HepG2 (cell line): ENCODE data around the gene NRG3. TPM values are rescaled to one million over a fixed set of nuclear protein-coding genes. Genes with fewer than 3 reads are reported as not detected.

Source experiments
- ATAC-seq: fragments of 200-7000 bp; cut with Tn5 transposase; 3 replicates; pipeline ENCODE4 v1.9.1; 2020; ENCODE audit warnings: mild to moderate bottlenecking, moderate library complexity
- BruUV-seq: library from RNA; stranded (reverse); fragments of 400-500 nt; replicated peaks from 2 replicates; lab custom pipeline; 2021; lab: Mats Ljungman, UMichigan
- CTCF ChIA-PET: fragments of 300-600 bp; formaldehyde crosslinking; extraction: SDS; loops from one replicate; lab custom pipeline; 2021; ENCODE audit warnings: low total read pairs, inconsistent platforms, low intra/inter-chr PET ratio; lab: Yijun Ruan, JAX
- POLR2A ChIA-PET: fragments of 350-600 bp; sonication (Branson Sonifier 250); formaldehyde crosslinking; loops from one replicate; lab custom pipeline; 2020; ENCODE audit warnings: antibody characterized with exemption, inconsistent platforms; lab: Yijun Ruan, JAX
- DNase-seq: peaks from one replicate; pipeline ENCODE4 v3.0.0-alpha.2; 2015; ENCODE audit warnings: low spot score
- FAIRE-seq: peaks from 3 replicates; lab custom pipeline; 2011; peaks lifted over from hg19 to GRCh38; lab: Jason Lieb, UNC
- H2AFZ ChIP-seq: one replicate; pipeline ENCODE4 v1.6.1; 2011; ENCODE audit warnings: low read length, inconsistent platforms
- H3K27ac ChIP-seq: fragments of 300-600 bp; 3 replicates; pipeline ENCODE4 v1.8.0; 2011; ENCODE audit warnings: mixed run types, mild to moderate bottlenecking, mixed read lengths, low read length, inconsistent platforms; ENCODE audit not compliant: insufficient read depth; ENCODE audit errors: extremely low read length
- H3K27me3 ChIP-seq, 2 experiments: fragments of 200-600 bp in 1 of 2; 2 replicates in 1 of 2; 3 replicates in 1 of 2; pipeline versions ENCODE4 v1.6.0 to v1.8.0; 2011; ENCODE audit warnings: low read length in 2 of 2, mild to moderate bottlenecking in 2 of 2, moderate library complexity in 2 of 2, inconsistent platforms in 1 of 2; ENCODE audit not compliant: insufficient read depth in 2 of 2, control insufficient read depth in 1 of 2
- H3K36me3 ChIP-seq, 2 experiments: fragments of 200-600 bp in 1 of 2; replicated peaks in 1 of 2; 2 replicates in 1 of 2; 3 replicates in 1 of 2; pipeline versions ENCODE4 v1.5.1 to v1.8.0; 2011; ENCODE audit warnings: low read length in 2 of 2, inconsistent platforms in 1 of 2; ENCODE audit not compliant: insufficient read depth in 2 of 2, control insufficient read depth in 1 of 2
- H3K4me1 ChIP-seq: 2 replicates; pipeline ENCODE4 v1.5.1; 2012; ENCODE audit warnings: low read length, inconsistent platforms; ENCODE audit not compliant: insufficient read depth
- H3K4me2 ChIP-seq: 2 replicates; pipeline ENCODE4 v1.6.0; 2011; ENCODE audit warnings: low read depth, low read length, inconsistent platforms
- H3K4me3 ChIP-seq, 3 experiments: fragments of 200-600 bp in 1 of 3; sonication (generic), shearing (Covaris generic) in 1 of 3; replicated peaks in 1 of 3; 2 replicates each; pipeline ENCODE4 v1.5.1; 2011 to 2016; ENCODE audit warnings: low read length in 3 of 3, inconsistent platforms in 2 of 3, low read depth in 2 of 3, mild to moderate bottlenecking in 2 of 3, control low read depth in 1 of 3, mixed read lengths in 1 of 3; ENCODE audit not compliant: insufficient read depth in 1 of 3
- H3K79me2 ChIP-seq: one replicate; pipeline ENCODE4 v1.6.1; 2011; ENCODE audit warnings: low read length, inconsistent platforms; ENCODE audit not compliant: insufficient read depth
- H3K9ac ChIP-seq: 2 replicates; pipeline ENCODE4 v1.6.0; 2011; ENCODE audit warnings: mild to moderate bottlenecking, low read depth, low read length, inconsistent platforms; ENCODE audit not compliant: insufficient read depth
- H3K9me3 ChIP-seq: 2 replicates; pipeline ENCODE4 v1.5.1; 2012; ENCODE audit warnings: mild to moderate bottlenecking, low read length
- H4K20me1 ChIP-seq: 2 replicates; pipeline ENCODE4 v1.6.0; 2011; ENCODE audit warnings: inconsistent platforms, mild to moderate bottlenecking, low read length, moderate library complexity; ENCODE audit not compliant: insufficient read depth
- DR1 ChIP-seq: sonication (generic); formaldehyde crosslinking; IDR thresholded peaks from 2 replicates; pipeline ENCODE4 v1.8.0; 2021; ENCODE audit warnings: mild to moderate bottlenecking, missing genetic modification reagents, inconsistent platforms
- HHEX ChIP-seq: IDR thresholded peaks from 2 replicates; pipeline ENCODE4 v1.6.1; 2016; ENCODE audit warnings: control low read depth
- HOXA3 ChIP-seq: sonication (generic); formaldehyde crosslinking; IDR thresholded peaks from 2 replicates; pipeline ENCODE4 v1.5.0; 2020; ENCODE audit warnings: missing genetic modification reagents
- SAP130 ChIP-seq: IDR thresholded peaks from 2 replicates; pipeline ENCODE4 v1.6.1; 2016; ENCODE audit warnings: low read depth
- ZKSCAN5 ChIP-seq: sonication (generic); formaldehyde crosslinking; IDR thresholded peaks from 2 replicates; pipeline ENCODE4 v1.5.1; 2020; ENCODE audit warnings: mild to moderate bottlenecking, missing genetic modification reagents
- ZNF337 ChIP-seq: sonication (generic); formaldehyde crosslinking; IDR thresholded peaks from 2 replicates; pipeline ENCODE4 v1.5.1; 2020; ENCODE audit warnings: missing genetic modification reagents, low read depth, mild to moderate bottlenecking, borderline replicate concordance
- ZNF891 ChIP-seq: sonication (generic); formaldehyde crosslinking; IDR thresholded peaks from 2 replicates; pipeline ENCODE4 v1.5.0; 2020; ENCODE audit warnings: mild to moderate bottlenecking, missing genetic modification reagents
- WGBS: methylation state at CpG from one replicate; pipeline ENCODE4 v1.1.6; 2017; ENCODE audit warnings: low lambda C conversion rate; 5-methylcytosine and 5-hydroxymethylcytosine counted together
- in situ Hi-C: cut with HindIII; loops from 2 replicates; pipeline ENCODE4 v1.10.0; 2017; ENCODE audit warnings: low pct_unique_long_range_greater_than_20kb; ENCODE audit not compliant: extremely low pct_ligation_motif_present
- intact Hi-C: fragments of 100-400 bp; cut with micrococcal nuclease; formaldehyde crosslinking; loops from one replicate; pipeline ENCODE4 v1.10.0; 2022; ENCODE audit not compliant: unreplicated experiment
- polyA plus RNA-seq, 8 experiments: library from polyadenylated mRNA; depleted of rRNA in 3 of 8; stranded (reverse) in 7 of 8; unstranded in 1 of 8; fragments of >200 nt; fragmentation: Illumina TruSeq in 4 of 8; extraction: Trizol in 4 of 8; gene quantifications; 2 replicates each; pipeline versions ENCODE4 v1.2.1 to v1.2.3, GENCODE V29; 2011 to 2016; ENCODE audit warnings: low read depth in 4 of 8, missing spikeins in 1 of 8, mixed read lengths in 1 of 8; ENCODE audit not compliant: insufficient read depth in 1 of 8
- total RNA-seq, 5 experiments: library from RNA; depleted of rRNA; stranded (reverse); fragments of >200 nt; fragmentation: Illumina TruSeq; extraction: Trizol; gene quantifications; 2 replicates each; pipeline ENCODE4 v1.2.3, GENCODE V29; 2016; ENCODE audit warnings: low read depth in 1 of 5

The NRG3 gene
- total and polyA plus RNA-seq, 2 of the 13 experiments (the other 11 are each of a cell fraction or from before 2014, with no cell fraction given) = not detected

DNA sequence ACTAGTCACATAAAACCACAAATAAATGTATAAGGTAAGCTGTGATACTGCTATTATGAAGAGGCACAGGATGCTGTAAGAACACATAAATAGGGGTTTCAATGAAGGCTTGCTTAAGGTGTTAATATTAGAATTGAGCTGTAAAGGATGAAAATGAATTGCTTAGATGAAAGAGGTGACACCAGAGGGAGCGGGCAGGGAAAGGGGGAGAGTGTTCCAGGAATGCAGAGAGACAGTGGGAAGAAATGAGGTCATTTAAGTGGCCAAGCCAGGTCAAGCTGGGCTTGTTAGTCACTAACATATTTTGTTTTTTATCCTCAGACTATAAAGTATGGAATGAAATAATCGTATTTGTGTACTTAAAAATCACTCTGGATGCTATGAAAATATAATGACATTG, 193.5 kb downstream of the NRG3 start:
- no TSS peak for BruUV-seq
- POLR2A ChIA-PET = no interaction called here
- no peak for FAIRE-seq

GRCh38 chr10:82071231-82071630, 196.2 kb downstream of the NRG3 start:
- TF ChIP-seq ZKSCAN5 (CRISPR knock-in tag) (no peak), ZNF337 (CRISPR knock-in tag) (no peak), ZNF891 (CRISPR knock-in tag) (no peak), SAP130 (no peak), DR1 (CRISPR knock-in tag) (no peak)
- no peak for ATAC-seq
- Histone ChIP-seq H3K36me3 (no peaks in the 10 kb centered on the region), H3K9ac (no peak overlapping the region), H3K4me3 (no peak overlapping the region), H3K4me1 (no peaks in the 10 kb centered on the region), H3K27ac (no peak overlapping the region), H3K4me2 (no peak overlapping the region), H3K79me2 (no peaks in the 10 kb centered on the region), H3K27me3 (no peaks in the 10 kb centered on the region), H3K9me3 (peaks cover 88% of the 10 kb centered on the region), H4K20me1 (no peaks in the 10 kb centered on the region), H2AFZ (no peak overlapping the region)
- ChIA-PET POLR2A (no interaction called here), CTCF (no interaction called here)
- WGBS = 0% methylated on average over 2 of the region's 2 CpGs
- DNase-seq = no peak
- FAIRE-seq = no peak
- in situ Hi-C loops = no loop called here
- intact Hi-C loops = no loop called here
- no TSS peak for BruUV-seq

More for the DNA sequence above, 193.5 kb downstream of the NRG3 start:
- no peaks in the 10 kb centered on the region for H4K20me1 ChIP-seq
- no peaks in the 10 kb centered on the region for H3K79me2 ChIP-seq
- no peak overlapping the region for H3K4me3 ChIP-seq
- H3K27me3 ChIP-seq = no peaks in the 10 kb centered on the region
- in situ Hi-C loops = no loop called here
- no peak for DNase-seq
- no peak for TF ChIP-seq HHEX (CRISPR knock-in tag)
- no peak for TF ChIP-seq HOXA3 (CRISPR knock-in tag)
- H3K9me3 ChIP-seq = peaks cover 80% of the 10 kb centered on the region
- no peak overlapping the region for H3K9ac ChIP-seq
- no peak overlapping the region for H3K27ac ChIP-seq
- ATAC-seq = no peak
- H3K4me1 ChIP-seq = no peaks in the 10 kb centered on the region
- CTCF ChIA-PET = no interaction called here
- H3K36me3 ChIP-seq = no peaks in the 10 kb centered on the region
- H3K4me2 ChIP-seq = no peak overlapping the region
- intact Hi-C loops = no loop called here
- 2% methylated on average over 2 of the region's 2 CpGs for WGBS
- no peak overlapping the region for H2AFZ ChIP-seq
